Adrenal gland (tissue), 5 donors: ENCODE data around the gene CEBPG.

ENCODE experiments used
- POLR2A ChIP-seq, 2 donors: fragments of 450-650 bp; IDR thresholded peaks; one replicate each; pipeline ENCODE4 v1.6.1; 2017; ENCODE audit warnings: antibody characterized with exemption in 2 of 2, mild to moderate bottlenecking in 2 of 2, moderate library complexity in 1 of 2
- TF ChIP-seq, protein P1 (sequence below), 6 experiments: fragments of 450-650 bp in 4 of 6; fragments of 200-600 bp in 2 of 6; sonication (generic) in 1 of 6; IDR thresholded peaks; 1 replicate in 5 of 6; 2 replicates in 1 of 6; pipeline versions ENCODE4 v1.5.1 to v1.8.0; 2016 to 2021; ENCODE audit warnings: antibody characterized with exemption in 6 of 6, mild to moderate bottlenecking in 2 of 6, moderate library complexity in 1 of 6
- donor health status: DM: no; HTN: no; CAD: no.

GRCh38 chr19:33397536-33398360 lies 24.2 kb downstream of the CEBPG start:
- TF ChIP-seq, protein P1, sequence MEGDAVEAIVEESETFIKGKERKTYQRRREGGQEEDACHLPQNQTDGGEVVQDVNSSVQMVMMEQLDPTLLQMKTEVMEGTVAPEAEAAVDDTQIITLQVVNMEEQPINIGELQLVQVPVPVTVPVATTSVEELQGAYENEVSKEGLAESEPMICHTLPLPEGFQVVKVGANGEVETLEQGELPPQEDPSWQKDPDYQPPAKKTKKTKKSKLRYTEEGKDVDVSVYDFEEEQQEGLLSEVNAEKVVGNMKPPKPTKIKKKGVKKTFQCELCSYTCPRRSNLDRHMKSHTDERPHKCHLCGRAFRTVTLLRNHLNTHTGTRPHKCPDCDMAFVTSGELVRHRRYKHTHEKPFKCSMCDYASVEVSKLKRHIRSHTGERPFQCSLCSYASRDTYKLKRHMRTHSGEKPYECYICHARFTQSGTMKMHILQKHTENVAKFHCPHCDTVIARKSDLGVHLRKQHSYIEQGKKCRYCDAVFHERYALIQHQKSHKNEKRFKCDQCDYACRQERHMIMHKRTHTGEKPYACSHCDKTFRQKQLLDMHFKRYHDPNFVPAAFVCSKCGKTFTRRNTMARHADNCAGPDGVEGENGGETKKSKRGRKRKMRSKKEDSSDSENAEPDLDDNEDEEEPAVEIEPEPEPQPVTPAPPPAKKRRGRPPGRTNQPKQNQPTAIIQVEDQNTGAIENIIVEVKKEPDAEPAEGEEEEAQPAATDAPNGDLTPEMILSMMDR (IDR thresholded peaks at IDR 0.05) = no peak
- no peak for TF ChIP-seq POLR2A (IDR thresholded peaks at IDR 0.05)
